Stimulated activated CD4-positive, alpha-beta T cell treated with anti-CD3 and anti-CD28 coated beads, Interleukin-4, amount 100 ng/mL, for 24 hours (primary cell): ENCODE results near the gene ARID3A.
A peak's percentile ranks its signal among the peaks of the same experiment; 100 is the strongest.

Source experiments
- DNase-seq: peaks from one replicate; pipeline ENCODE4 v3.0.0-alpha.2; 2020

Gene ARID3A

DNA sequence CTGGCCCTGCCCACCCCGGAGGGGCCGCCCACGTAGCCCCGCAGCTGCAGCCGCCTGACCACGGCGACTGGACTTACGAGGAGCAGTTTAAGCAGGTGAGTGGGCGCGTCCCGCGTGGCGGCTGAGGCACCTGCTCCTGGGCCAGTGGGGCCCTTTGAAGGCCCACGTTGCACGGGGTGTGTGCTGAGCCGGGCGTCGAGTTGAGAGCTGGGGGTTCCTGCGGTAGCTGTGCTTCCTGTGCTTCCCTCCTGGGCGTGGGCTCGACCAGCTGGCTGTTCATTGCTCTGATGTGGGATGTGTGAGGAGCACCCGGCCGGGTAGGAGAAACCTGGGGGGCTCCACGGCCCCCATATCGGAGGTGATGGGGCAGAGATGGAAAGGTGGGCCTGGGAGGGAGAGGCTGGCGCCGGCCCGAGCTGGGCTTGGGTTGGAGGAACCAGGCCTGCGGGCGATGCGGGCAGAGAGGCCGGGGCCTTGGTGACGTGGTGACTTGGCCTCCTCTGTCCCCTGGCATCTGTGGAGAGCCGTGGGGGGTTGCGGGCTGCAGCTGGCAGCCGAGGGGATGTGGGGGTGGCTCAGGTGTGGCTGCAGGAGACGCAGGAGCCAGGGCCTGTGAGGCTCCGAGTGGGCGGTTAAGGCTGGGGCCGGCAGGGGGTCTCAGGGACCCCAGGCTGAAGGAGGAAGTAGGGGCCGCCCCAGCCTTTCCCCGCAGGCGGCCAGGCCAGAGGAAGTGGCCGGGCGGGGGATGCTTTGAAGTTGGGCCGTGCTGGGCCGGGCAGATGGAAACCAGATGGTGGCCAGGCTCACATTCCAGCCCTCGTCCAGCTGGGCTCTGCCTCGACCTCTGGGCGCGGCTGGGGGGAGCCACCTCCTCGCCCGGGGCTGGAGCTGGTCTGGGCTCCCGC is 7.1 kb downstream of the ARID3A start:
- DNase-seq: peak; percentile 19

DNA sequence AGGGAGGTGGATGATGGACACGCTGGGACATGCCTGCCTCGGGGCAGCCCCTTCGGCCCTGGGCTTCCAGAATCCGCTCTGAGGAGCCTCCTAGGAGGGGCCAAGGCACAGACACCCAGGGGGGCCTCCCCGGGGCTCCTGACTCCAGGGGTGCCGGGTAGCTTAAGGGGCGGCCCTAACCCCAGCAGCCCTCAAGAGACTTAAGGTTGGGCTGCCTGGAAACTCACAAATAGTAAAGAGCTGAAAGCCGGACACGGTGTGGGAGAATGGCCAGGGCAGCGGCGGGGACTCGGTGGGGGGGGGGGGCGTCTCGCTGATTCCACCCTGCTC is 7.7 kb downstream of the ARID3A start:
- no peak for DNase-seq

DNA sequence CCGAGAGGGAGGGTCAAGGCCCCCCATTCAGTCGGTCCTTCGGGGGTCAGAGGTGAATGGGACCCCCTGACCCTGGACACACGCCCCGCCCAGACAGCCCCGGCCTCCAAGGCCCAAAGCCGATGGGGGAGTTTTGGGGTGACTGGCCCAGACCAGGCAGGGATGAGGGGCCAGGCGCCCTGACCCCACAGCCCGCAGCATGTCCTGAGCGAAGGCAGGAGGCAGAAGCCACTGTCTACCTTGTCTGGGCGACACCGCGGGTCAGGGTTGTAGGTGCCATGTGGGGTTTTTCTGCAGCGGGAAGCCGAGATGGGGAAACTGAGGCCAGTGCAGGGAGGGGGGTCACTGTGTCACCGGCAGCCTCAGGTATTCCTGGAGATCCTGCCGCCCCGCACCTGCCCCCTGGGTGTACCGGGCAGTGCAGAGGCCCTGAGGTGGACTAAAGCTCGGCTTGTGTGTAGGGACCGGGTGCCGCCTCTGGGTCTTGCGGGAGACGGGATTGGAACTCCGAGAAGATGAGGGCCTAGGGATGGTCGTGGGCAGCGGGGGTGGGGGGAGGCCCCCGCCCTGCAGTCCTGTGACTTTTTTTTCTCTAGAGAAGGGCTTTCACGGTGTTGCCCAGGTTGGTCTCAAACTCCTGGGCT is 8.5 kb downstream of the ARID3A start:
- DNase-seq: no peak

DNA sequence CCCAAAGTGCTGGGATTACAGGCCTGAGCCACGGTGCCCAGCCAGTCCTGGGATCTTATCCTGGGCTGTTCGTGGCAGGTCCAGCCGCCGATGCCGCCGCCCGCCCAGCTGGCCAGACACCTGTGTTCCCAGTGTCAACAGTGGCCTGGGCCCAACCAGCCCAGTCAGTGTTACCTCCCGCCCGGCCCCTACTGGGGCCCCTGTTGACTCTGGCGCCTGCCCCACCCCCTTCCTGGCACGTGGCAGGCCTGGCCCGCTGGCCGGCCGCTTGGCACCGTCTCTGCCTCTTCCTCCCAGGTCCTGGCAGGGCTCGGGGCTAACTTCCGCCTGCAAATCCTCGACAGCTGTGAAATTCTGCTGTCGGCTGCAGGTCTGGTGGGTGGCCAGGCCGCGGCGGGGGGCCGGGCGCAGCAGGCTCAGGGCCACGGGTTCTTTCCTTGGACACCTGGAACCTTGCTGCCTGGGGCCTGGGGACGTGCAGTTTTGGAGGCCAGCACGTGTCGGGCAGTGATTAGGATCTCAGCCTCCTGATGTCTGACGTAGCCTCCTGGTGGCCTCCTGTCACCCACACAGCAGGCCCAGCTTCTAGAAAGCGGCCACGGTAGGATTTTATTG is 9.1 kb downstream of the ARID3A start:
- DNase-seq: no peak

DNA sequence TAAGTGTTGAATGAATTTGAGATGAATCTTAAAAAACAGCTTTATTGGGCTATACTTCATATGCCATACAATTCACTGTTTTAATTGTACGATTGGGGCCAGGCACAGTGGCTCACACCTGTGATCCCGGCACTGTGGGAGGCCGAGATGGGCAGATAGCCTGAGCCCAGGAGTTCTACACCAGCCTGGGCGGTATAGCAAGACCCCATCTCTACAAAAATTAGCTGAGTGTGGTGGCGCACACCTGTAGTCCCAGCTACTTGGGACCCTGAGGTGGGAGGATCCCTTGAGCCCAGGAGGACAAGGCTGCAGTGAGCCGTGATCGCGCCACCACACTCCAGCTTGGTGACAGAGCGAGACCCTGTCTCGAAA is 10.3 kb downstream of the ARID3A start:
- DNase-seq: no peak

DNA sequence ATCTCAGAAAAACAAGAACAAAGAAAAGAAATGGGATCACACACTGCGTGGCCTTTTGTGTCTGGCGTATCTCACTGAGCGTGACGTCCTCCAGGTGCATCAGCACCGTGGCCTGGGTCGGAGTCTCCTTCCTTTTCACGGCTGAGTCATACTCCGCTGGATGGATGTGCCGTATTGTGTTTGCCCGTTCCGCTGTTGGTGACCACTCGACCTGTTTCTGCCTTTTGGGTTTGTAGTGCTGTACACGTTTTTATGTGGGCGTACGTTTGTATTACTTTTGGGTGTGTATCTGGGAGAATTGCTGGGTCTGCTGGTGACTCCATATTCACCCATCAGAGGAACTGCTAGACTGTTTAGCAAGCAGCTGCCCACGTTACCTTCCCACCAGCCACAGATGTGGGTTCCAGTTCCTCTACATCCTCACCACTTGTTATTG is 11.4 kb downstream of the ARID3A start:
- DNase-seq: peak; percentile 49

DNA sequence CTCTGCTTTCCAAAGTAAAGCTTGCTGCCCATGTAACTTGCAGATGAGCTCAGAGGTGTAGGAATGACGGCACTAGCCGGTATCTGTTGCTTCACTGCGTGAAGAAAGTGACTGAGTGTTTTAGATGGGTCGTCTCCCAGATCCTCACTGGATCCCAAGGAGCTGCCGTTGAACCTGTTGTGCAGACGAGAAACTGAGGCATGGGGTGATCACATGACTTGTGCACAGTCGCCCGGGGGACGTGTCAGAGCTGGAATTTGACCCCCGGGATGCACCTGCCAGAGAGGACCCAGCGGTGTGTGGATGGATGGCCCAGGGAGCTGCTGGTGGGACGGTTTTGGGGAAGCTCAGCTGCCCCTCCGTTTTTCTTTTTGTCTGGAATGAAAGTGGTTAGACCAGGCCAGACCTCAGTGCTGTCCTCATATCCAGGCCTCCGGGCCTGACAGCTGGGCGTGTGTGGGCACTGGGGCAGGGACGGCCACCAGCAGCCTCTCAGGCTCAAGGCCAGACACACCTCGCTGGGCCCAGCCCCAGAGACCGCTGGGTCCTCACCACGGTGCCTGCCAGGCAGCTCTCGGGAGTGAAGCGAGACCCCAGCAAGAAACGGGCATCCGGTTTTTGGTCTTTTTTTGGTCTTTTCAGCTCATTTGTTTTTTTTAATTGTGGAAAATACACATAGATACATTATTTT is 12.5 kb downstream of the ARID3A start:
- no peak for DNase-seq

DNA sequence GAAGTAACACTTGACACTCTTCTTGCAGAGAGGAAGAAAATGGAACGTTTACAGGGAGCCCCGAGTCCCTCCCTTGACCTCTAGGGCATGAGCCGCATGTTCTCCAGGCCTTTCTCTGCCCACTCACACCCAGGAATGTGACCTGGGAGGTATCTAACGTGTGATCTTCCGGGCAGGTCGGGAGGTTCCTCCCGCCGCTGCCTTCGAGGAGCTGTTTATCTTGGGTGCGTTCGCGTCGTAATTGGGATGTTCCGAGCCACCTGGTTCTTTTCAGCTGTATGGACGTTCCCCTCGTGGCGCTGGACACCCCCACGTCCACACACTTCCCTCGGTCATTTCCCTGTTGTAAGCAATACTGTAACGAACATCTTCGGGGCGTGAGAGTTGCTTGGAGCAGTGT is 13.6 kb downstream of the ARID3A start:
- no peak for DNase-seq

DNA sequence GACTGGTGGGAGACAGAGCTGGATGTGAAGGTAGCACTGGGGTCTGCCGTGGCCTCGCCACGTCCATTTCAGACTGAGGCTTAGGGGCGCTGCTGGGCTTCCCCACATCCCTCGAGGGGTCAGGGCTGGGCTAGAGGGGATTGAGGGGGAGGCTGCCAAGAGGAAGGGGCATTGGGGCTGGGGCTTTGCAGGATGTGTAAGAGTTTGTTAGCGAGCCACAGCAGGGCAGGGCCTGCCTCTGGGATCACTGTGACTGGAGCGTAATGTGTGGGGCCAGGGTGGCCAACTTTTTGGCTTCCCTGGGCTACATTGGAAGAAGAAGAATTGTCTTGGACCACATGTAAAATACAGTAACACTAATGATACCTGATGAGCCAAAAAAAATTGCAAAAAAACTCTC is 14.1 kb downstream of the ARID3A start:
- no peak for DNase-seq

DNA sequence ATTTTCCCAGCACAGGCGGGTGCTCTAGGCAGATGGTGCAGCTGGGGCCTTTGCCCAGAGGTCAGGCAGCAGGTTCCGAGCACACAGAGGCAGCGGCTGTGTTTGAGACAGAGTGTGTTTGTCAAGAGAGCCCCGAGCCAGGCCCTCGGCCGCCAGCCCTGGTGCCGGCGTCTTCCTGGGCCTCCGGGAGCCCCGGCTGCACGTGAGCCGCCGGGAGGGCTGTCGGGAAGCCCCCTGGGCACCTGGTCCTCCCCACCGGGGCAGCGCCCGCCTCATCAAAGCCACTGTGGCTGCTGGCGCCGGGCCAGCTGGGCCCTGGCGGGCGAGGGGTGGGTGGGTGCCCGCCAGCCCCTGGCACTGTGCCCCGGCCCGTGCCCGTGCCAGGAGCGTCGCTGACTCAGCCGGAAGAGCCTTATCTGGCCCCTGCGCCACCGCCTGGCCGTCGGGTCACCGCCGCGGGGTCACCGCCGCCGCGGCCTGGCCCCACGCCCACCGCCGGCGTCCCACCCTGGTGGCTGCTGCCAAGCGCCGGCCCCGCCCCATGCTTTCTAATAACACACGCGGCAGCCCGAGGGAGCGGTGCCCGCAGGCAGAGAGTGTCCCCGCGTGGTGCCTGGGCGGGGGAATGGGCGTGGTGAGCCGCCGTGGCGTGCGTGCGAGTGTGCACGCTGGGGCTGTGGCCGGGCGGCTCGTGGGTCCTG is 14.9 kb downstream of the ARID3A start:
- peak; percentile 65 for DNase-seq

DNA sequence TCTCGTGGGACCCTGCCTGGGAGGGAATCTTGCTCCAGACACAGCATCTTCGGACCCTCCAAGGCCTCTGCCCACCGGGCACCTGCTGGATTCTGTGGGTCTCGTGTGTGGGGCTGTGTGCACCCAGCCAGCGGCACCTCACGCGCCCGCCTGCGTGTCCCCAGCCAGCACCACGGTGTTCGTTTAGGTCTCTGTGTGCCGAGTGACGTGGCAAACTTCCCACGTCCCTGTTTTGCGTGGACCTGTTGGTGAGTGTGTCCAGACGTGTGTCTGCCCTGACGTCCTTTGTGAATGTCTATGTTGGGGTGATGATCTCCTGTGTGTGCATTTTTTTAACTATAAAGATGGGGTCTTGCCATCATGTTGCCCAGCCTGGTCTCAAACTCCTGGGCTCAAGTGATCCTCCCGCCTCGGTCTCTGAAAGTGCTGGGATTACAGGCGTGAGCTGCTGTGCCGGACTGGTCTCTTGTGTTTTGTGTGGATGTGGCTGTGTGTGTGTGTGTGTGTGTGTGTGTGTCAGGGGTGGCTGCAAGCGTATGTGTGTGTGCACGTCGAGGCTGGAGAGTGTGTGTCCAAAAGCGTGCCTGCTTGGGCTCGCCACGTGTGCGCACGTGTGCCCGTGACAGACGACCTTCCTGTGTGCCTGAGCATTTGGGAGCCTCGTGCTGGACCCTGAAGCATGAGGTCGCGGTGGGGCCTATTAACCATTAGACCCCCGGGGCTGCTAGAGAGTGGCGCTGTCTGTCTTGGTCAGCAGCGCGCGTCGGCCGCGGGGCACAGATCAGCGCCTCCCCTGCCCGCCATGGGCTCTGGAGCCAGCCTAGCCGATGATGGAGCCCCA is 15.7 kb downstream of the ARID3A start:
- no peak for DNase-seq

DNA sequence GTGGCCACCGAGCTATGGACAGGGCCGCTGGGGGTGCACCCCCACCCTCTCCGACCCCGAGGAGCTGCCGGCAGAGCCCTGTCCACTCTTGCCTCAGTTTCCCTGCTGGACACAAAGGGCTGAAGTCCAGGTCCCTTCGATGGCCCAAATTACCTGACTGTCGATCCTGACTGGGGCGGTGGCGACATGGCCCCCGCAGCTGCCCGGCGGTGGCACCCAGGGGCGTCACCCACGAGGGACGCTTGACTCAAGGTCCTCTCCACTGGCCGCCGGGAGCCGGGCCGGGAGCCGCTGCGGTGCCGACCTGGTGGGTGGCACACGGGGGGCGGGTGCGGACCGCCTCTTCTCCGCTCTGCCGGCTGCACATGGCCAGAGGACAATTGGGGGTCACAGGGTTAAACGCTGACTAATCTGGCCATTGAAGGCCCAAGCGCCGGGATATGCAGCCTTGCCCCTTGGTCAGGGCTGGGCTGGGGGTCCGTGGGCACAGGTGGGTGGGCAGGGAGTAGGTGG is 16.4 kb downstream of the ARID3A start:
- DNase-seq: no peak

DNA sequence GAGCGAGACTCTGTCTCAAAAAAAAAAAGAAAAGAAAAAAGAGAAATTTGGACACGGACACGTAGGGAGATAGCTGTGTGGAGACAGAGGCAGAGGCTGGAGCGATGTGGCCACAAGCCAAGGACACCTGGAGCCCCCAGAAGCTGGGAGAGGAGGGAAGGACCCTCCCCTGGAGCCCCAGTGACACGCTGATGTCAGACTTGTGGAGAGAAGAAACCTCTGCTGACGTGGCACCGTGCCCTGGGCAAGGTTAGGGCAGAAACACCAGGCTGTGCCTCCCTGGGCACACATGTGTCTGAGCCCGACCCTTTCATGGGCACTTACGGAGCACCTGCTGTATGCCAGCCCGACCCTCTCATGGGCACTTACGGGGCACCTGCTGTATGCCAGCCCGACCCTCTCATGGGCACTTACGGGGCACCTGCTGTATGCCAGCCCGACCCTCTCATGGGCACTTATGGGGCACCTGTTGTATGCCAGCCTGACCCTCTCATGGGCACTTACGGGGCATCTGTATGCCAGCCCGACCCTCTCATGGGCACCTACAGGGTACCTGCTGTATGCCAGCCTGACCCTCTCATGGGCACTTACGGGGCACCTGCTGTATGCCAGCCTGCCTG is 17.8 kb downstream of the ARID3A start:
- DNase-seq: no peak

DNA sequence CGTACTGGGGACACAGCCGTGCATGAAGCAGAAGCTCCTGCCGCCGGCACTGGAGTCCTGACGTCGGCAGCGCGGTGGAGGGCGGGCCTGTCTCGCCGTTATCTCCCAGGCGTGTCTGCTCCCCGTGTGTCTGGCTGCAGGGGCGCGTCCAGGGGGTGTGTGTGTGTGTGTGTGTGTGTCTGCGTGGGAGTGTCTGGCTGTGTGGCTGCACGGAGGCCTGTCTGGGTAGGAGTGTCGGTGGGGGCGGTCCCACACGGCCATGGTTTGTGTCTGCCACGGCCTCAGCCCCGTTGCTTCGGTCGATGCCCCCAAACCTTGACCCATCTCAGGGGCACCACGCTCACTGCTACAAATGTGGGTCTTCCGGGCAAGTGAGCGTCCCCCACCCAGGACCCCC is 18.3 kb downstream of the ARID3A start:
- DNase-seq: no peak

DNA sequence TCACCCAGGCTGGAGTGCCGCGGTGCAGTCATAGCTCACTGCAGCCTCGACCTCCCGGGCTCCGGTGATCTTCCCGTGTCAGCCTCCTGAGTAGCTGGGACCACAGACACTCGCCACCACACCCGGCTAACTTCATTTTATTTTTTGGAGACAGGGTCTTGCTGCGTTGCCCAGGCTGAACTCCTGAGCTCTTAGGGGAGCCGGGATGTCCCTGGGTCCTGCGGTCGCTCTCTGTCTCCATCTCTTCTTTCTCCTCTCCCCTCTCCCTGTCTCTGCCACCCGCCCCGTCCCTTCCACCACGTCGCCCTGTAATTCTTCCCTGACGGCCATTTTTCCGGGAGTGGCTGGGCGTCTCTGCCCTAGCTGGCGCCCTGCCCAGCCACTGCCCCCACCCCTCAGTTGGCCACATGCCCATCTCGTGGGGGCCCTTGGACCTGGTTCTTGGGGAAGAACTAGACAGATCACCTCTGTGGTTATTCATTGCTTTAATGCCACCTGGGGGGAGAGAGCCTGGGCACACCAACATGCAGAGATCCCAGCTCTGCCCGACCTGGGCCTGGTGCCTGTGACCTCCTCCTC is 18.9 kb downstream of the ARID3A start:
- DNase-seq: no peak

DNA sequence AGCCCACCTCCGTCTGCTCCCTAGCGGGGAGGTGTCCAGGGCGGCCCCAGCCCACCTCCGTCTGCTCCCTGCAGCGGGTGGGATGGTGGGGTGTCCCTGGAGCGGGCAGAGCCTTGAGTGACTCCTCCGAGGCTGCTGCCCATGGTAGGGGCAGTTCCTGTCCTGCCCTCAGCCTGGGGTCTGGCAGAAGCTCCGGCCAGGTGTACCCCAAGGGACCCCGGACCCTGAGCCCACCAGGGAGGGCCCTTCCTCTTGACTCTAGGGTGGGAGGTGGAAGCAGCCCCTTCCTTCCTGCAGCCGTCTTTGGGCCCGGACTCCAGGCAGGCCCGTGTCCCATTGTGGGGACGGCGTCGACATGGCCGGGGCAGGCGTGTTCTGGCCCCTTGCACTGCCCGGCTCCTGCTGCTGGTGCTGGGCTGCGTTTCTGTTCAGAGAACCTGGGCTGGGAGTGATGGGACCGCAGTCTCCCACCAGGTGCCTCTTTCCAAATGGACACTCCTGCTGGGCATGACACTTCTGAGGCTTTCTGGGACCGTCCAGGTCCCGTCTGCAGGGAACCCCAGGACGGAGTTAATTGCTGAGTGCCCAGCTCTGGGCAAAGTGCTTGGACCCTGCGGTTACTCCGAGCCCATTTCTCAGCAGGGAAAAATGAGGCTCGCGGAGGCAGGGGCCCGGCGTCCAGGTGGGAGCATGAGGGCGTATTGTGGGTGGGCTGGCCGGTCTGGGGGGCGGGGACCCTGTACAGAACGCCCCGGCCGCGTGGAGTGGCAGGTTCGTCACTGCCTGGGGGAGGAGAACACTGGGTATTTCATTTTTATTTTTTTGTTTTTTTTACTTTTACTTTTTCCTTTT is 19.8 kb downstream of the ARID3A start:
- no peak for DNase-seq

DNA sequence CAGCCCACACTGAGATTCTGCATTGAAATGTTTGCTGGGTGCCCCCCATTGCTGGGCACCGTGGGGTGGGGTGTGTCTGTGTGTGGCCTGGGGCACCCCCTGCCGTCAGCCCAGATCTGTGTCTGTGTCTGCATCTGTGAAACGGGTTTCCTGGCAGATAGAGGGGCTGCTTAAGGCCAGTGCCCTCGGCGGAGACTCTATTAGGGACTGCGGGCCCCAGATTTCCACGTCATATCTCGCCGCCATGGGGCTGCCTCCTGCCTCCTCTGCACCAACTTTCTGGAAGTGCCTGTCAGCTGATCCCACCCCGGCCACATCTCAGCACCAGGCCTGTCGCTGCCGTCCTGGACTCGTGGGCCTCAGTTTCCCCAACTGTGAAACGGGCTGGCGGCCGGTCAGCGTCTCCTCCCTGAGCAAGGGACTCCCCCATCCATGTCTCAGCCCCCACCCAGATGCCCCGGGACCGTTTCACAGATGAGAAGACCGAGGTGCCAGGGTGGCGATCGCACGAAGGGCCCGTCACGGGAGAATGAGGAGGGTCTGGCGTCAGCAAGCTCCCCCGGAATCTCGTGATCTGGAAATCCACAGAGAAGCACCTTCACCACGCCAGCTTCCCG is 21.4 kb downstream of the ARID3A start:
- no peak for DNase-seq

DNA sequence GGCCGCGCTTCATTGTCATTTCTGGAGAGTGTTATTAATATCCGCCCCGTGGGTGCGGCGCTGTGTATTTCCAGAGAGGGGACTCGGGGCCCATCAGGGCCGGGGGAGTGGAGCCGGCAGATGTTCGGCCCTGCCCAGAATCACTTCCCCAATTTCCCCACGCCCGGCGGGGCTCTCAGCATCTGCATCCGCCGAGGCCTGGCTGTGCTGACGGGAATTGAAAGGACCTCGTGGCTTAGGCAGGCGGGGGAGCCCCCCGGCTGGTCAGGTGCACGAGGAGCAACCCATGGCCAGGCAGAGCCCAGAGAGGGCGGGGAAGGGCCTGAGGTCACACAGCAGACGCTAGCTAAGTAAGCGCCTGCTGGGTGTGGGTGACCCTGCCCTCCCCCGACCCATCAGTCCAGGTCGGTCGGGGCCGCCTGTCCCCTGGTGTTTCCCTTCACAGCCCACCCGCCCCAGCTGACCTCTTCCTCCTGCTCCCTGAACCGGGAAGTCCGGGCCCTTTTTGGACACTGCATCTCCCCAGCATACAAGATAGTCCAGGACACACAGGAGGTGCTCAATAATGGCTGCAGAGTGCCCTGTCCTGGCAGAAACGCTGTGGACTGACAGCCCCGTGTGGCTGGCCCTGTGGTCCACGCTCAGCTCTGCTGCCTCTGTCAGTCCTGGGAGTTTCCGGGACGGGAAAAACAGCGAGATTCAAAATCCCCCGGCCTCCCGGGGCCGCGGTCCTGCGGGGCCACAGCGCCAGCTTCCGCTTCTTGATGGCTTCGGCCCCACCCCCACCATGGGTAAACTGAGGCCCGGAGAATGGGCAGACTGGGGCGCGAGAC is 22.1 kb downstream of the ARID3A start:
- no peak for DNase-seq
